DMS79 (cell line): ENCODE data around the gene KCNT1.

Experiments
- DNase-seq: peaks from one replicate; lab custom pipeline; 2025; lab: John Stamatoyannopoulos, UW

The KCNT1 gene

GRCh38 chr9:135765416-135765815 is 63.4 kb downstream of the KCNT1 start:
- no peak for DNase-seq

GRCh38 chr9:135766251-135766650 is 64.3 kb downstream of the KCNT1 start:
- DNase-seq: no peak

- DNase-seq: no peak
Observed at GRCh38 chr9:135766707-135767106, 64.7 kb downstream of the KCNT1 start.

- DNase-seq: no peak
Observed at GRCh38 chr9:135768516-135769218, 66.7 kb downstream of the KCNT1 start.

GRCh38 chr9:135769489-135770202 is 67.7 kb downstream of the KCNT1 start:
- no peak for DNase-seq

- no peak for DNase-seq
Observed at GRCh38 chr9:135770203-135770535, 68.2 kb downstream of the KCNT1 start.

GRCh38 chr9:135770771-135771170 is 68.8 kb downstream of the KCNT1 start:
- no peak for DNase-seq

GRCh38 chr9:135771401-135772051 is 69.5 kb downstream of the KCNT1 start:
- no peak for DNase-seq

- DNase-seq: no peak
Observed at GRCh38 chr9:135772056-135772646, 70.2 kb downstream of the KCNT1 start.

GRCh38 chr9:135772702-135773493 is 70.9 kb downstream of the KCNT1 start:
- no peak for DNase-seq

GRCh38 chr9:135773530-135774238 is 71.7 kb downstream of the KCNT1 start:
- DNase-seq: no peak

GRCh38 chr9:135774239-135774747 is 72.3 kb downstream of the KCNT1 start:
- DNase-seq: no peak

- DNase-seq: no peak
Observed at GRCh38 chr9:135774794-135775525, 73.0 kb downstream of the KCNT1 start.

GRCh38 chr9:135775911-135776310 is 73.9 kb downstream of the KCNT1 start:
- no peak for DNase-seq

GRCh38 chr9:135776893-135777622 is 75.1 kb downstream of the KCNT1 start:
- DNase-seq: no peak

- no peak for DNase-seq
Observed at GRCh38 chr9:135777623-135778177, 75.7 kb downstream of the KCNT1 start.

- no peak for DNase-seq
Observed at GRCh38 chr9:135778421-135778820, 76.4 kb downstream of the KCNT1 start.

- no peak for DNase-seq
Observed at GRCh38 chr9:135779571-135779970, 77.6 kb downstream of the KCNT1 start.

- no peak for DNase-seq
Observed at GRCh38 chr9:135780086-135780485, 78.1 kb downstream of the KCNT1 start.
